Panc1 (cell line): ENCODE results near the gene APBB2. TPM values are rescaled to one million over a fixed set of nuclear protein-coding genes. Genes with fewer than 3 reads are reported as not detected.

Experiments
- ATAC-seq: fragments of 200-7000 bp; cut with Tn5 transposase; 2 replicates; pipeline ENCODE4 v1.9.1; 2020; ENCODE audit warnings: mild to moderate bottlenecking, moderate library complexity
- BruUV-seq: library from RNA; stranded (reverse); fragments of 400-500 nt; replicated peaks from 2 replicates; lab custom pipeline; 2021; lab: Mats Ljungman, UMichigan
- CTCF ChIA-PET: fragments of 300-600 bp; sonication (Branson Sonifier 250); formaldehyde crosslinking; loops from one replicate; lab custom pipeline; 2022; ENCODE audit warnings: antibody characterized with exemption; lab: Charles Lee
- POLR2A ChIA-PET: fragments of 300-600 bp; sonication (Branson Sonifier 250); formaldehyde crosslinking; loops from one replicate; lab custom pipeline; 2022; ENCODE audit warnings: antibody characterized with exemption; lab: Charles Lee
- DNase-seq: peaks from one replicate; pipeline ENCODE4 v3.0.0-alpha.2; 2010; ENCODE audit warnings: low read depth, low spot score
- H3K27ac ChIP-seq: 2 replicates; pipeline ENCODE4 v1.5.1; 2011; ENCODE audit warnings: mild to moderate bottlenecking, low read length, inconsistent platforms
- H3K27me3 ChIP-seq: fragments of 200-500 bp; sonication (Bioruptor generic); 2 replicates; pipeline ENCODE4 v1.6.0; 2014; ENCODE audit warnings: low read length, inconsistent platforms; ENCODE audit not compliant: control insufficient read depth, insufficient read depth
- H3K36me3 ChIP-seq: fragments of 200-500 bp; sonication (Bioruptor generic); 2 replicates; pipeline ENCODE4 v1.5.1; 2014; ENCODE audit warnings: inconsistent platforms, mild to moderate bottlenecking, low read length, moderate library complexity; ENCODE audit not compliant: control insufficient read depth, insufficient read depth
- H3K4me1 ChIP-seq: 2 replicates; pipeline ENCODE4 v1.5.1; 2011; ENCODE audit warnings: inconsistent platforms, mild to moderate bottlenecking, low read length, moderate library complexity; ENCODE audit not compliant: control insufficient read depth, insufficient read depth
- H3K4me3 ChIP-seq, 2 experiments: 2 replicates each; pipeline ENCODE4 v1.5.1; 2011 to 2012; ENCODE audit warnings: low read depth in 2 of 2, low read length in 2 of 2, mild to moderate bottlenecking in 2 of 2, inconsistent platforms in 1 of 2, moderate library complexity in 1 of 2
- H3K9me3 ChIP-seq: fragments of 200-500 bp; sonication (Bioruptor generic); 2 replicates; pipeline ENCODE4 v1.5.1; 2014; ENCODE audit warnings: low read depth, mild to moderate bottlenecking, inconsistent platforms, low read length, moderate library complexity; ENCODE audit not compliant: control insufficient read depth, insufficient read depth
- POLR2AphosphoS5 ChIP-seq: IDR thresholded peaks from 2 replicates; pipeline ENCODE4 v1.6.1; 2012; ENCODE audit warnings: mild to moderate bottlenecking, low read depth, low read length, moderate library complexity
- SIN3A ChIP-seq: IDR thresholded peaks from 2 replicates; pipeline ENCODE4 v1.6.1; 2012; ENCODE audit warnings: low read depth, mild to moderate bottlenecking, low read length, moderate library complexity, borderline replicate concordance; ENCODE audit not compliant: insufficient read depth
- TCF7L2 ChIP-seq: IDR thresholded peaks from 2 replicates; pipeline ENCODE4 v1.6.1; 2011; ENCODE audit warnings: mild to moderate bottlenecking, low read depth, low read length, inconsistent platforms
- in situ Hi-C: cut with HindIII; loops from 2 replicates; pipeline ENCODE4 v1.10.0; 2016; ENCODE audit warnings: low sequenced_read_pairs, low pct_unique_long_range_greater_than_20kb
- intact Hi-C: fragments of 100-400 bp; cut with micrococcal nuclease; formaldehyde crosslinking; loops from one replicate; pipeline ENCODE4 v1.10.0; 2022; ENCODE audit not compliant: unreplicated experiment
- total RNA-seq: library from RNA; stranded (reverse); gene quantifications from one replicate; pipeline ENCODE4 v1.2.1, GENCODE V29; 2021; ENCODE audit not compliant: unreplicated experiment
- TF ChIP-seq, protein P1 (sequence below), 2 experiments: IDR thresholded peaks; 2 replicates each; pipeline ENCODE4 v1.6.1; 2011 to 2012; ENCODE audit warnings: low read depth in 2 of 2, control low read depth in 1 of 2, low read length in 1 of 2, mild to moderate bottlenecking in 1 of 2, moderate library complexity in 1 of 2; ENCODE audit not compliant: insufficient read depth in 1 of 2
- TF ChIP-seq, protein P2 (sequence below): fragments of 450-650 bp; IDR thresholded peaks from 2 replicates; pipeline ENCODE4 v1.5.1; 2017; ENCODE audit warnings: mild to moderate bottlenecking

APBB2 gene
- total RNA-seq, 1 experiment from 2014 or later = 27.1 TPM

DNA sequence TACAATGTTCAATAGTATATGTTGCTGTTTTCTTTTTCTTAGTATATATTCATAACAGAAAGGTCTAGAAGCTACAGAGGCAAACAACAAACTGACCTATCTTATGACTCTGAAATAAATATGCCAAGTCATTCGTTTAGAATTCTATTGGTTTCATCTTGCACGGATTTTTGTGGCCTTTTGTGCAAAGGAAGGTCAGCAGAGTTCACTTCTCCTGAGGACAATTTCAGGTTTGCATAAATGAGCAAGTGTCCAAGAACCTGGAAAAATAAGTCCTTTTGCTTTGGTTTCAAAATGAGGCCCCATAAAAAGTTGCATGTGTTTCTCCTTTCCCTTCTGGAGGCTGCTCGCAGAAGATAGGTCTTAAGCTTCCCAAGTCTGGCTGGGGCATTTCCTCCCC lies 156.9 kb downstream of the APBB2 start:
- DNase-seq (no peak), ATAC-seq (no peak)
- Histone ChIP-seq H3K27ac (no peak overlapping the region), H3K36me3 (no peaks in the 10 kb centered on the region), H3K4me1 (no peaks in the 10 kb centered on the region; the same call in 1 of the 2 replicates), H3K27me3 (no peaks in the 10 kb centered on the region), H3K9me3 (no peaks in the 10 kb centered on the region), H3K4me3 (no peak overlapping the region)
- no TSS peak for BruUV-seq
- CTCF ChIA-PET = no interaction called here
- in situ Hi-C loops (no loop called here), intact Hi-C loops (no loop called here)
- TF ChIP-seq, protein P1, sequence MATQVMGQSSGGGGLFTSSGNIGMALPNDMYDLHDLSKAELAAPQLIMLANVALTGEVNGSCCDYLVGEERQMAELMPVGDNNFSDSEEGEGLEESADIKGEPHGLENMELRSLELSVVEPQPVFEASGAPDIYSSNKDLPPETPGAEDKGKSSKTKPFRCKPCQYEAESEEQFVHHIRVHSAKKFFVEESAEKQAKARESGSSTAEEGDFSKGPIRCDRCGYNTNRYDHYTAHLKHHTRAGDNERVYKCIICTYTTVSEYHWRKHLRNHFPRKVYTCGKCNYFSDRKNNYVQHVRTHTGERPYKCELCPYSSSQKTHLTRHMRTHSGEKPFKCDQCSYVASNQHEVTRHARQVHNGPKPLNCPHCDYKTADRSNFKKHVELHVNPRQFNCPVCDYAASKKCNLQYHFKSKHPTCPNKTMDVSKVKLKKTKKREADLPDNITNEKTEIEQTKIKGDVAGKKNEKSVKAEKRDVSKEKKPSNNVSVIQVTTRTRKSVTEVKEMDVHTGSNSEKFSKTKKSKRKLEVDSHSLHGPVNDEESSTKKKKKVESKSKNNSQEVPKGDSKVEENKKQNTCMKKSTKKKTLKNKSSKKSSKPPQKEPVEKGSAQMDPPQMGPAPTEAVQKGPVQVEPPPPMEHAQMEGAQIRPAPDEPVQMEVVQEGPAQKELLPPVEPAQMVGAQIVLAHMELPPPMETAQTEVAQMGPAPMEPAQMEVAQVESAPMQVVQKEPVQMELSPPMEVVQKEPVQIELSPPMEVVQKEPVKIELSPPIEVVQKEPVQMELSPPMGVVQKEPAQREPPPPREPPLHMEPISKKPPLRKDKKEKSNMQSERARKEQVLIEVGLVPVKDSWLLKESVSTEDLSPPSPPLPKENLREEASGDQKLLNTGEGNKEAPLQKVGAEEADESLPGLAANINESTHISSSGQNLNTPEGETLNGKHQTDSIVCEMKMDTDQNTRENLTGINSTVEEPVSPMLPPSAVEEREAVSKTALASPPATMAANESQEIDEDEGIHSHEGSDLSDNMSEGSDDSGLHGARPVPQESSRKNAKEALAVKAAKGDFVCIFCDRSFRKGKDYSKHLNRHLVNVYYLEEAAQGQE (IDR thresholded peaks at IDR 0.05; ENCODE audit: insufficient read depth in 1 of 2, low read depth in 2 of 2, low read length in 1 of 2) = no peak
- TF ChIP-seq POLR2AphosphoS5 (no peak), SIN3A (no peak), TCF7L2 (no peak)
- TF ChIP-seq, protein P2, sequence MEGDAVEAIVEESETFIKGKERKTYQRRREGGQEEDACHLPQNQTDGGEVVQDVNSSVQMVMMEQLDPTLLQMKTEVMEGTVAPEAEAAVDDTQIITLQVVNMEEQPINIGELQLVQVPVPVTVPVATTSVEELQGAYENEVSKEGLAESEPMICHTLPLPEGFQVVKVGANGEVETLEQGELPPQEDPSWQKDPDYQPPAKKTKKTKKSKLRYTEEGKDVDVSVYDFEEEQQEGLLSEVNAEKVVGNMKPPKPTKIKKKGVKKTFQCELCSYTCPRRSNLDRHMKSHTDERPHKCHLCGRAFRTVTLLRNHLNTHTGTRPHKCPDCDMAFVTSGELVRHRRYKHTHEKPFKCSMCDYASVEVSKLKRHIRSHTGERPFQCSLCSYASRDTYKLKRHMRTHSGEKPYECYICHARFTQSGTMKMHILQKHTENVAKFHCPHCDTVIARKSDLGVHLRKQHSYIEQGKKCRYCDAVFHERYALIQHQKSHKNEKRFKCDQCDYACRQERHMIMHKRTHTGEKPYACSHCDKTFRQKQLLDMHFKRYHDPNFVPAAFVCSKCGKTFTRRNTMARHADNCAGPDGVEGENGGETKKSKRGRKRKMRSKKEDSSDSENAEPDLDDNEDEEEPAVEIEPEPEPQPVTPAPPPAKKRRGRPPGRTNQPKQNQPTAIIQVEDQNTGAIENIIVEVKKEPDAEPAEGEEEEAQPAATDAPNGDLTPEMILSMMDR = no peak
- POLR2A ChIA-PET = no interaction called here

DNA sequence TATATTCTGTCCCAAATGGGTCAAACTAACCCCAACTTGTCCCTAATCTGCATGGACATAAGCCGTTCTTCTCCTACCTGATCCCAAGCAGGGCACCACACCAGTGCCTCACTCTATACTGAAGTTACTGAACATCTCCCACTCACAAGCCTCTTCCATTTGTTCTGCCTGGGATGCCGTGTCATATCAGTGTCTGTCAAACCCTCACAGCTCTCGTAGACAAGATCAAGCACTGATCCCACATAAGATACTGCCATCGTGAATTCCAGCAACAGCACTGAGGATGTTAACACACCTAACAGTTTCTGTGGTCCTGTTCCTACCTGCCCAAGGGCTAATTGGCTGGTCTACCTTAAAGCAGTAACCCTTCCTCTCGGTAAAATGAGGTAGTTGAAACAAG lies 162.1 kb downstream of the APBB2 start:
- DNase-seq = no peak
- no peaks in the 10 kb centered on the region for H3K9me3 ChIP-seq
- ChIA-PET POLR2A (interaction anchor here (0.6 kb wide), 1 partner anchor 1632 kb away, joined by 8 read pairs; no protein-coding TSS in a partner anchor), CTCF (no interaction called here)
- ATAC-seq = no peak
- TF ChIP-seq, protein P2 = no peak
- TF ChIP-seq TCF7L2 (no peak), SIN3A (no peak), POLR2AphosphoS5 (no peak)
- TF ChIP-seq, protein P1 (IDR thresholded peaks at IDR 0.05; ENCODE audit: insufficient read depth in 1 of 2, low read depth in 2 of 2, low read length in 1 of 2) = no peak
- no peaks in the 10 kb centered on the region for H3K36me3 ChIP-seq
- intact Hi-C loops (no loop called here), in situ Hi-C loops (no loop called here)
- H3K4me3 ChIP-seq = no peak overlapping the region
- H3K4me1 ChIP-seq = no peaks in the 10 kb centered on the region
- H3K27me3 ChIP-seq = no peaks in the 10 kb centered on the region
- H3K27ac ChIP-seq = no peak overlapping the region
- BruUV-seq = no TSS peak
